ENCODE results near the gene ZNF200. TPM values are rescaled to one million over a fixed set of nuclear protein-coding genes. Genes with fewer than 3 reads are reported as not detected.

Gene ZNF200
- polyA plus RNA-seq, 1 of the 3 experiments (the other 2 are of a cell fraction), result 2.8 TPM

DNA sequence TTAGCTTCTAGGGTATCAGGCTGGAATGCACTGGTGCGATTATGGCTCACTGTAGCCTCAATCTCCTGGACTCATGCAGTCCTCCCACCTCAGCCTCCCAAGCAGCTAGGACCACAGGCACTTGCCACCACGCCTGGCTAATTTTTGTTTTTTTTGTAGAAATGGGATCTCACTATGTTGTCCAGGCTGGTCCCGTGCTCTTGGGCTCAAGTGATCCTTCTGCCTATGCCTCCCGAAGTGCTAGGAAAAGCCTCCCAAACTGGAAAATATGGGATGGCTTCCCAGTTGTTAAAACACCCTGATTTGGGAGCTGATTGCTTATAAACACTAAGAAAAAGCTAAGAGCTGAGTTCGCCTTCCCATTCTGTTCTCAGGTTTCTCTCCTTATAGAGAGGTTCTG lies 41.7 kb upstream of the ZNF200 start (continued):
- TF ChIP-seq, protein P1, sequence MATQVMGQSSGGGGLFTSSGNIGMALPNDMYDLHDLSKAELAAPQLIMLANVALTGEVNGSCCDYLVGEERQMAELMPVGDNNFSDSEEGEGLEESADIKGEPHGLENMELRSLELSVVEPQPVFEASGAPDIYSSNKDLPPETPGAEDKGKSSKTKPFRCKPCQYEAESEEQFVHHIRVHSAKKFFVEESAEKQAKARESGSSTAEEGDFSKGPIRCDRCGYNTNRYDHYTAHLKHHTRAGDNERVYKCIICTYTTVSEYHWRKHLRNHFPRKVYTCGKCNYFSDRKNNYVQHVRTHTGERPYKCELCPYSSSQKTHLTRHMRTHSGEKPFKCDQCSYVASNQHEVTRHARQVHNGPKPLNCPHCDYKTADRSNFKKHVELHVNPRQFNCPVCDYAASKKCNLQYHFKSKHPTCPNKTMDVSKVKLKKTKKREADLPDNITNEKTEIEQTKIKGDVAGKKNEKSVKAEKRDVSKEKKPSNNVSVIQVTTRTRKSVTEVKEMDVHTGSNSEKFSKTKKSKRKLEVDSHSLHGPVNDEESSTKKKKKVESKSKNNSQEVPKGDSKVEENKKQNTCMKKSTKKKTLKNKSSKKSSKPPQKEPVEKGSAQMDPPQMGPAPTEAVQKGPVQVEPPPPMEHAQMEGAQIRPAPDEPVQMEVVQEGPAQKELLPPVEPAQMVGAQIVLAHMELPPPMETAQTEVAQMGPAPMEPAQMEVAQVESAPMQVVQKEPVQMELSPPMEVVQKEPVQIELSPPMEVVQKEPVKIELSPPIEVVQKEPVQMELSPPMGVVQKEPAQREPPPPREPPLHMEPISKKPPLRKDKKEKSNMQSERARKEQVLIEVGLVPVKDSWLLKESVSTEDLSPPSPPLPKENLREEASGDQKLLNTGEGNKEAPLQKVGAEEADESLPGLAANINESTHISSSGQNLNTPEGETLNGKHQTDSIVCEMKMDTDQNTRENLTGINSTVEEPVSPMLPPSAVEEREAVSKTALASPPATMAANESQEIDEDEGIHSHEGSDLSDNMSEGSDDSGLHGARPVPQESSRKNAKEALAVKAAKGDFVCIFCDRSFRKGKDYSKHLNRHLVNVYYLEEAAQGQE (IDR thresholded peaks at IDR 0.05; ENCODE audit: low read depth, low read length), result no peak
- no peak for TF ChIP-seq TAF1 (IDR thresholded peaks at IDR 0.05; ENCODE audit: borderline replicate concordance, low read depth, low read length)
- TF ChIP-seq GATA2 (CRISPR knock-in tag; IDR thresholded peaks at IDR 0.05), result no peak
- TF ChIP-seq, protein P2, sequence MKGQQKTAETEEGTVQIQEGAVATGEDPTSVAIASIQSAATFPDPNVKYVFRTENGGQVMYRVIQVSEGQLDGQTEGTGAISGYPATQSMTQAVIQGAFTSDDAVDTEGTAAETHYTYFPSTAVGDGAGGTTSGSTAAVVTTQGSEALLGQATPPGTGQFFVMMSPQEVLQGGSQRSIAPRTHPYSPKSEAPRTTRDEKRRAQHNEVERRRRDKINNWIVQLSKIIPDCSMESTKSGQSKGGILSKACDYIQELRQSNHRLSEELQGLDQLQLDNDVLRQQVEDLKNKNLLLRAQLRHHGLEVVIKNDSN (IDR thresholded peaks at IDR 0.05; ENCODE audit: borderline replicate concordance, low read depth), result no peak
- TF ChIP-seq, protein P3, sequence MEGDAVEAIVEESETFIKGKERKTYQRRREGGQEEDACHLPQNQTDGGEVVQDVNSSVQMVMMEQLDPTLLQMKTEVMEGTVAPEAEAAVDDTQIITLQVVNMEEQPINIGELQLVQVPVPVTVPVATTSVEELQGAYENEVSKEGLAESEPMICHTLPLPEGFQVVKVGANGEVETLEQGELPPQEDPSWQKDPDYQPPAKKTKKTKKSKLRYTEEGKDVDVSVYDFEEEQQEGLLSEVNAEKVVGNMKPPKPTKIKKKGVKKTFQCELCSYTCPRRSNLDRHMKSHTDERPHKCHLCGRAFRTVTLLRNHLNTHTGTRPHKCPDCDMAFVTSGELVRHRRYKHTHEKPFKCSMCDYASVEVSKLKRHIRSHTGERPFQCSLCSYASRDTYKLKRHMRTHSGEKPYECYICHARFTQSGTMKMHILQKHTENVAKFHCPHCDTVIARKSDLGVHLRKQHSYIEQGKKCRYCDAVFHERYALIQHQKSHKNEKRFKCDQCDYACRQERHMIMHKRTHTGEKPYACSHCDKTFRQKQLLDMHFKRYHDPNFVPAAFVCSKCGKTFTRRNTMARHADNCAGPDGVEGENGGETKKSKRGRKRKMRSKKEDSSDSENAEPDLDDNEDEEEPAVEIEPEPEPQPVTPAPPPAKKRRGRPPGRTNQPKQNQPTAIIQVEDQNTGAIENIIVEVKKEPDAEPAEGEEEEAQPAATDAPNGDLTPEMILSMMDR (IDR thresholded peaks at IDR 0.05), result no peak
- TF ChIP-seq MXI1 (IDR thresholded peaks at IDR 0.05; ENCODE audit: low read depth, low read length), result no peak
- TF ChIP-seq MEF2A (IDR thresholded peaks at IDR 0.05; ENCODE audit: borderline replicate concordance, low read depth), result no peak
- TF ChIP-seq CHD2 (IDR thresholded peaks at IDR 0.05; ENCODE audit: low read length, partially characterized antibody), result no peak

DNA sequence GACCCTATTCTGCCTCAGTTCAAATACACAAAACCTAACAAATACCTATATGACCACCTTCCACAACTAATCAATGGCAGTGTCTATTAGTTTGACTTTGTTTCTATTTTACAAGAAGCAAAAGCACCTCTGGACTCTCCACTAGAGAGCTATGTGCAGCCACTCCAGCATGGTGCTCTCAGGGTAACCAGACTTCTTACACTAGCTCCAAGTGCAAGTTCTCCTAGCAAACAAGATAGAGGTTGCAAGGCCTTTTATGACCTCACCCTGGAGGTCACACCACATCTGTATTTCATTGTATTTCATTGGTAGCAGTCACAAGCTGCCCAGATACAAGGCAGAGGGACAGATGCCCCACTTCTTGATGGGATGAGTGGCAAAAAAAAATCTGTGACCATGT lies 40.0 kb upstream of the ZNF200 start:
- POLR2A ChIA-PET, result no interaction called here
- TF ChIP-seq EP300 (IDR thresholded peaks at IDR 0.05; ENCODE audit: borderline replicate concordance in 1 of 2, low read depth in 1 of 2, low read length in 1 of 2) (no peak), RFX5 (IDR thresholded peaks at IDR 0.05; ENCODE audit: low read length) (no peak), GATA2 (CRISPR knock-in tag; IDR thresholded peaks at IDR 0.05) (no peak), MEF2A (IDR thresholded peaks at IDR 0.05; ENCODE audit: borderline replicate concordance, low read depth) (no peak), FOXM1 (IDR thresholded peaks at IDR 0.05; ENCODE audit: low read depth) (no peak), JUND (IDR thresholded peaks at IDR 0.05) (no peak), TAF1 (IDR thresholded peaks at IDR 0.05; ENCODE audit: borderline replicate concordance, low read depth, low read length) (no peak), RXRA (IDR thresholded peaks at IDR 0.05; ENCODE audit: borderline replicate concordance, low read depth) (no peak), MXI1 (IDR thresholded peaks at IDR 0.05; ENCODE audit: low read depth, low read length) (no peak), NRF1 (IDR thresholded peaks at IDR 0.05; ENCODE audit: low read depth, low read length) (no peak), ELF1 (IDR thresholded peaks at IDR 0.05) (no peak)
- TF ChIP-seq, protein P4, sequence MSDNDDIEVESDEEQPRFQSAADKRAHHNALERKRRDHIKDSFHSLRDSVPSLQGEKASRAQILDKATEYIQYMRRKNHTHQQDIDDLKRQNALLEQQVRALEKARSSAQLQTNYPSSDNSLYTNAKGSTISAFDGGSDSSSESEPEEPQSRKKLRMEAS (IDR thresholded peaks at IDR 0.05; ENCODE audit: low read depth), result no peak
- TF ChIP-seq, protein P5, sequence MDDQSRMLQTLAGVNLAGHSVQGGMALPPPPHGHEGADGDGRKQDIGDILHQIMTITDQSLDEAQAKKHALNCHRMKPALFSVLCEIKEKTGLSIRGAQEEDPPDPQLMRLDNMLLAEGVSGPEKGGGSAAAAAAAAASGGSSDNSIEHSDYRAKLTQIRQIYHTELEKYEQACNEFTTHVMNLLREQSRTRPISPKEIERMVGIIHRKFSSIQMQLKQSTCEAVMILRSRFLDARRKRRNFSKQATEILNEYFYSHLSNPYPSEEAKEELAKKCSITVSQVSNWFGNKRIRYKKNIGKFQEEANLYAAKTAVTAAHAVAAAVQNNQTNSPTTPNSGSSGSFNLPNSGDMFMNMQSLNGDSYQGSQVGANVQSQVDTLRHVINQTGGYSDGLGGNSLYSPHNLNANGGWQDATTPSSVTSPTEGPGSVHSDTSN (IDR thresholded peaks at IDR 0.05), result no peak
- TF ChIP-seq, protein P6, sequence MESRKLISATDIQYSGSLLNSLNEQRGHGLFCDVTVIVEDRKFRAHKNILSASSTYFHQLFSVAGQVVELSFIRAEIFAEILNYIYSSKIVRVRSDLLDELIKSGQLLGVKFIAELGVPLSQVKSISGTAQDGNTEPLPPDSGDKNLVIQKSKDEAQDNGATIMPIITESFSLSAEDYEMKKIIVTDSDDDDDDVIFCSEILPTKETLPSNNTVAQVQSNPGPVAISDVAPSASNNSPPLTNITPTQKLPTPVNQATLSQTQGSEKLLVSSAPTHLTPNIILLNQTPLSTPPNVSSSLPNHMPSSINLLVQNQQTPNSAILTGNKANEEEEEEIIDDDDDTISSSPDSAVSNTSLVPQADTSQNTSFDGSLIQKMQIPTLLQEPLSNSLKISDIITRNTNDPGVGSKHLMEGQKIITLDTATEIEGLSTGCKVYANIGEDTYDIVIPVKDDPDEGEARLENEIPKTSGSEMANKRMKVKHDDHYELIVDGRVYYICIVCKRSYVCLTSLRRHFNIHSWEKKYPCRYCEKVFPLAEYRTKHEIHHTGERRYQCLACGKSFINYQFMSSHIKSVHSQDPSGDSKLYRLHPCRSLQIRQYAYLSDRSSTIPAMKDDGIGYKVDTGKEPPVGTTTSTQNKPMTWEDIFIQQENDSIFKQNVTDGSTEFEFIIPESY (IDR thresholded peaks at IDR 0.05; ENCODE audit: borderline replicate concordance, low read depth), result no peak
- TF ChIP-seq, protein P2 (IDR thresholded peaks at IDR 0.05; ENCODE audit: borderline replicate concordance, low read depth), result no peak
- CTCF ChIA-PET, result no interaction called here

More for the DNA sequence above, 40.0 kb upstream of the ZNF200 start:
- Histone ChIP-seq H3K36me3 (replicated peaks in 1 of 2; ENCODE audit: control insufficient read depth in 1 of 2, insufficient read depth in 2 of 2, low read length in 1 of 2) (no peaks in the 10 kb centered on the region), H3K27ac (ENCODE audit: low read depth in 2 of 2, low read length in 1 of 2) (no peak overlapping the region), H3K9ac (no peak overlapping the region), H3K4me1 (ENCODE audit: control insufficient read depth in 1 of 2, insufficient read depth in 2 of 2, low read depth in 1 of 2, low read length in 1 of 2) (no peaks in the 10 kb centered on the region), H3K9me2 (no peaks in the 10 kb centered on the region), H3K4me2 (no peak overlapping the region), H3K79me2 (ENCODE audit: insufficient read depth) (no peaks in the 10 kb centered on the region), H3K27me3 (ENCODE audit: insufficient read depth) (peaks cover 24% of the 10 kb centered on the region; the same call in 1 of the 2 replicates), H3F3A (replicated peaks; ENCODE audit: insufficient read depth) (peaks cover 4% of the 10 kb centered on the region), H4K20me1 (ENCODE audit: insufficient read depth) (no peaks in the 10 kb centered on the region), H3K9me3 (no peaks in the 10 kb centered on the region), H2AFZ (ENCODE audit: low read depth) (no peak overlapping the region), H3K4me3 (ENCODE audit: low read depth in 2 of 2, low read length in 1 of 2) (no peak overlapping the region)
- DNase-seq, result no peak
